Upper lobe of right lung (tissue), 1 donor: ENCODE data around the gene ARAP1. TPM values are rescaled to one million over a fixed set of nuclear protein-coding genes. Genes with fewer than 3 reads are reported as not detected.

Experiments
- ATAC-seq: fragments of 200-7000 bp; cut with Tn5 transposase; one replicate; pipeline ENCODE4 v1.9.1; 2020; ENCODE audit warnings: mild to moderate bottlenecking, moderate library complexity
- DNase-seq: peaks from one replicate; pipeline ENCODE4 v3.0.0-alpha.2; 2020
- H3K27ac ChIP-seq: fragments of 200-600 bp; one replicate; pipeline ENCODE4 v1.8.0; 2022
- H3K27me3 ChIP-seq: fragments of 200-600 bp; one replicate; pipeline ENCODE4 v1.8.0; 2022; ENCODE audit warnings: mild to moderate bottlenecking
- H3K36me3 ChIP-seq: fragments of 200-600 bp; one replicate; pipeline ENCODE4 v1.8.0; 2022
- H3K4me1 ChIP-seq: fragments of 200-600 bp; one replicate; pipeline ENCODE4 v1.8.0; 2022
- H3K4me3 ChIP-seq: fragments of 200-600 bp; one replicate; pipeline ENCODE4 v1.8.0; 2022; ENCODE audit warnings: mild to moderate bottlenecking
- H3K9me3 ChIP-seq: fragments of 200-600 bp; one replicate; pipeline ENCODE4 v1.8.0; 2022
- CTCF ChIP-seq: fragments of 200-600 bp; IDR thresholded peaks from one replicate; pipeline ENCODE4 v1.8.0; 2022; ENCODE audit warnings: antibody characterized with exemption
- intact Hi-C: fragments of 100-400 bp; cut with DNase I; formaldehyde crosslinking; loops from one replicate; pipeline ENCODE4 v1.11.0; 2022
- total RNA-seq: library from RNA; stranded (reverse); fragmentation: NEBNext Ultra II Directional; extraction: Animal tissue kit (Norgen Biotek cat#: 25700); gene quantifications from one replicate; pipeline ENCODE4 v1.2.1, GENCODE V29; 2021
- donor health status: DM: no; HTN: yes; CAD: no; lungs with severe emphysema.

ARAP1 gene
- total RNA-seq, 1 donor from 2014 or later, result 226 TPM

- Histone ChIP-seq H3K4me3 (no peak overlapping the region), H3K36me3 (peaks cover 87% of the 10 kb centered on the region), H3K27me3 (no peaks in the 10 kb centered on the region), H3K27ac (no peak overlapping the region), H3K4me1 (peaks cover 11% of the 10 kb centered on the region), H3K9me3 (no peaks in the 10 kb centered on the region)
- DNase-seq (no peak), ATAC-seq (no peak)
- no peak for TF ChIP-seq CTCF
- intact Hi-C loops, result no loop called here
Measured at GRCh38 chr11:72709478-72710238, 42.5 kb downstream of the ARAP1 start.

GRCh38 chr11:72707032-72707431 is 45.2 kb downstream of the ARAP1 start:
- no peaks in the 10 kb centered on the region for H3K9me3 ChIP-seq
- no peak for DNase-seq
- no peak for TF ChIP-seq CTCF
- no peaks in the 10 kb centered on the region for H3K27me3 ChIP-seq
- H3K36me3 ChIP-seq, result peaks cover 95% of the 10 kb centered on the region
- peaks cover 16% of the 10 kb centered on the region for H3K4me1 ChIP-seq
- ATAC-seq, result no peak
- no peak overlapping the region for H3K4me3 ChIP-seq
- intact Hi-C loops, result no loop called here
- H3K27ac ChIP-seq, result no peak overlapping the region

GRCh38 chr11:72706579-72706978 is 45.6 kb downstream of the ARAP1 start:
- ATAC-seq (no peak), DNase-seq (no peak)
- Histone ChIP-seq H3K4me3 (no peak overlapping the region), H3K9me3 (no peaks in the 10 kb centered on the region), H3K27ac (no peak overlapping the region), H3K36me3 (peaks cover 95% of the 10 kb centered on the region), H3K27me3 (no peaks in the 10 kb centered on the region), H3K4me1 (peaks cover 16% of the 10 kb centered on the region)
- TF ChIP-seq CTCF, result no peak
- intact Hi-C loops, result no loop called here

GRCh38 chr11:72705442-72706365 is 46.5 kb downstream of the ARAP1 start:
- no peak overlapping the region for H3K4me3 ChIP-seq
- DNase-seq (no peak), ATAC-seq (no peak)
- no peaks in the 10 kb centered on the region for H3K27me3 ChIP-seq
- H3K4me1 ChIP-seq, result peaks cover 16% of the 10 kb centered on the region
- H3K27ac ChIP-seq, result no peak overlapping the region
- H3K36me3 ChIP-seq, result peaks cover 95% of the 10 kb centered on the region
- H3K9me3 ChIP-seq, result no peaks in the 10 kb centered on the region
- intact Hi-C loops, result no loop called here
- TF ChIP-seq CTCF, result no peak

GRCh38 chr11:72704783-72705265 is 47.4 kb downstream of the ARAP1 start:
- no peak overlapping the region for H3K4me3 ChIP-seq
- intact Hi-C loops, result no loop called here
- H3K4me1 ChIP-seq, result peaks cover 16% of the 10 kb centered on the region
- H3K27ac ChIP-seq, result no peak overlapping the region
- DNase-seq (no peak), ATAC-seq (no peak)
- no peaks in the 10 kb centered on the region for H3K27me3 ChIP-seq
- TF ChIP-seq CTCF, result no peak
- peaks cover 96% of the 10 kb centered on the region for H3K36me3 ChIP-seq
- no peaks in the 10 kb centered on the region for H3K9me3 ChIP-seq
